HS-27A (cell line): ENCODE measurements around the gene KRT26.
"Not testable (repeated sequence)": the region's sequence is repeated elsewhere in the genome, so short reads cannot be mapped to it uniquely, and the experiment has no call there.

Experiments used
- DNase-seq: peaks from one replicate; pipeline ENCODE4 v3.0.0-alpha.2; 2012; ENCODE audit warnings: low read depth, missing footprints

KRT26 gene

DNA sequence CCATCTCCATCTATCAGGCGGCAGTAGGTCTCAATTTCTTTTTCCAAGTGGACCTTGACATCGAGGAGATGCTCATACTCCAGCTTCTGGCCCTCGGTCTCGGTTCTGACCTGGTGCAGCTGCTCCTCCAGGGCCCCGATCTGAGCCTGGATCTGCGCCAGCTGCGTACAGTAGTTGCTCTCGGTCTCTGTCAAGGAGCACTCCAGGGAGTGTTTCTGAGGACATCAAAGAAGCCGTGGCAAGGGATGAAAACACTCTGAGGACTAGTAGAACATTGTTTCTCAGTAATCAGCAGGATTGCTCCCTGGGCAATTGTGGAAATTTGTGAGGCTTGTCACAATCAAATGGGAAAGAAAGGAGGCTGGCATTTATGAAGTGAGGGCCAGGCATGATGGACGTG lies 21.8 kb upstream of the KRT26 start:
- no peak for DNase-seq

DNA sequence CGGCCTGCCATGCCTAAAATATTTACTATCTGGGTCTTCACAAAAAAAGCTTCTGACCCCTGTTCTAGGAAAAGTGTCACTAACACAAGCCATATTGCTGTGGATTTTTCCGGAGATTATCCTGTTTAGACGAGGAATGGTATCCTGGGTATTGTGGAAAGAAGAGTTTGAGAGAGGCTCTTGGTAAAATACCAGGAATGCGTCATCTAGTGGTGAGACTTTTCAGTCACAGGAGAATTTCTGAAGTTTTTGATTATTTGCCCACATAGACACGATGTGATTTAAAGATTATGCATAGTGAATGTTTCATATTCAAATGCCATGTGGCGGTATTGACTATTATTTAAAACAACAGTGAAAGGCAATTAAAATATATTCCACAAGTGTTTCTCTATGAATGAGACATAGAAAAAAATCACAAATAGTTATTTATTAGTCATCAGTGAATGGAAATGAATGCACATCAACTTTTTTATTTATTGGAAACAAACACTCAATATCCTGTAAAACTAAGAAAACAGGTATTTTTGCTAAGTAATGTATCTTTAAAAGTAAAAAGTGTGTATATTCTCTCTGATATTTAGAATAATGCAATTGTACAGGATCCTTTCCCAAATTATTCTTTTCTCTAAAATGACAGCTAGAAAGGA lies 19.9 kb upstream of the KRT26 start:
- DNase-seq, result no peak

DNA sequence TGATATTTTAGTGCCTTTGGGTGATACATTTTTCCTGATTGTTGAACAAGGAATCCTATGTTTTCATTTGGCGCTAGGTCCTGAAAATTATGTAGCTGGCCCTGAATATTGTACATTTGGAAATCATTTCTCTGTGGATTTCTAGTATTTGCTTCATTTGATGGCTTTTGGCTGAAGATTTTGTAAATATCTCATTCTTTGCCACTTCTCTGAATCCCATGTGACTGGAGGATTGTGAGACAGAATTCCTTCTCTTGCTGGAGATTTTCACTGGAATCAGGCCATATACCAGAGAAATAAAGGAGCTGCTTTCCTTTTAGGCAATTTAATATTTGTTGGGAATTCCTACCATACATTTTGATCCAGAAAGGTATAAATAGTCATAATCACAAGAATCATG lies 19.1 kb upstream of the KRT26 start:
- DNase-seq, result no peak

DNA sequence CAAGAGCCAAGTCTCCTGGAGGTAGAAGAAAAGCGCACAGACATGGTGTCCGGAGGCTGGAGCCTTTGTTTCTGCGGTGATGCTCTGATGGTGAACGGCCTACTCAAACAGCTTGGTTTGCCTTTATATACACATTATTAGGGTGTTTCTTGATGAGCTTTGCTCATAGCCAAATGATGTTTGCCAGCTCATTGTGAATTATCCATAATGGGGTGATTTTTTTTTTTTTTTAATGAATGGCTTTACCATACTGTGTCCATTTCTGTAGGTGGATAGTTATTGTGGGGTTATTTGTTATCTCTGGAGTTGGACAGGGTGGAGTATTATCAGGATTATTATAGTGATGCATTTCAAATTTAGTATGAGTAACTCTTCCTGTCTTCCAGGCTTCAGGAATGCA lies 10.4 kb upstream of the KRT26 start, which contains the start of gene KRT27:
TSS of gene KRT27 (minus strand) at position 101 of the 400 bp plus-strand sequence. CDS start at position 44, 57 bp downstream.
- DNase-seq, result no peak

DNA sequence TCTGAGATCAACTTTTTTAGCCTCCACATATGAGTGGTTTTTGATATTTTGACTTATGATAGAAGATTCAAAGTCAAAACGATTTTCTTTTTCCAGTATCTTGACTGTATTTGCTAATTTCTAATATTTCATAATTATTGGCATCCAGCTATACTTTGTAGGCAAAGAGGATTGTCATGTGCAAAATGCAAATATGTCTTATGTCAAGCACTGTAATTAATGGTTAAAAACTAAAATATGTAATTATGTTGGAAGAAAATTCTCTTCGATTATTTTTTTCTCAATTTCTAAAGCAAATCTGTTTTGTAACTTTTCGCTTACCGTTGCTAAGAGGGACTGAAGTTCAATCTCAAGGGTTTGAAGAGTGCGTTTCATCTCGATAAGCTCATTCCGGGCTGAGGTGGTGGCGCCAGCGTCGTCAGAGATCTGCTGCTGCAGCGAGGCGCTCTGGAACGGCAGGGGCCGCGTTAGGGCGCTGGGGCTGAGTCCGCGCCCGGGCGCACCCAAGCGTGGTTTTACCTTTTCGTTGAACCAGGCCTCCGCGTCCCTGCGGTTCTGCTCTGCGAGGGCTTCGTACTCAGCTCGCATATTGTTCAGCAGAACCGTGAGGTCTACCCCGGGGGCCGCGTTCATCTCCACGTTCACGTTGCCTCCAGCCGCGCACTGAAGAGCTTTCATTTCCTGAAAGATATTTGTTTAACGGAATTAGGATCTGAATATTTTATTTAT lies 7.3 kb upstream of the KRT26 start:
- DNase-seq, result no peak

DNA sequence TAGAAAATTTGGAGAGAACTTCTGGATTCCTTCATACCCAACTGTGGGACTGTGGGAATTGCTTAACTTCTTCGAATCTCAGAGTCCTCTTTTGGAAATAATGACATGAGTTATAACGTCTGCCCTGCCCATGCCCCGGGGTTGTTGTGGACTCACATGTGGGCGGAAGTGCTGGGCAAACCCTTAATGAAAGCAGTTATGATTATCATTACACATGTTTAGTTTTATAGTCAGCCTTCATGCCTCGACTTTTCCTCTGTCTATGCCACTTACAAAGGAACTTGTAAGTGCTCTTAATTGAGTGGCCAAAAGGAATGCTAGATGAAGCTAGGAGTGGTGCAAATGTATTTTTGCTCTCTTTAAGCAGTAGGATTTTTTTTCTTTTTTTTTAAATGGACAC lies 6.5 kb upstream of the KRT26 start:
- DNase-seq, result no peak

DNA sequence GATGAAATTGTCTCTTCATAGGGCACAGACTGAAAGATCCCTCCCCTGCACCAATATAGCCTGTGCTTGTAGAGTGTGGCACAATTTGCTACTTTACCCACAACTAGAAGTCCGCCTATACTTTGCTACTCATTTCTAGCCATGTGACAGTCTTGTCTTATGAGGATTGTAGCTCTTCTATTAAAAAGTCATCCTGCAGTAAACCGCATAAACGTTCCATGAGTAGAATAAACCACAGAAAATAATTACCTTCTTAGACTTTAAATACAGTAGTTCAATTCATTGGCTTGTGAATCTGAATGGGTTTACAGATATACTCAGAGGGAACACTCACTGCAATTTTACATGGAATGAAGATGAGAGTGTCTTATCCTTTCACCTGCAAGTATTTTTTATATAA lies 6.0 kb upstream of the KRT26 start:
- DNase-seq, result no peak

DNA sequence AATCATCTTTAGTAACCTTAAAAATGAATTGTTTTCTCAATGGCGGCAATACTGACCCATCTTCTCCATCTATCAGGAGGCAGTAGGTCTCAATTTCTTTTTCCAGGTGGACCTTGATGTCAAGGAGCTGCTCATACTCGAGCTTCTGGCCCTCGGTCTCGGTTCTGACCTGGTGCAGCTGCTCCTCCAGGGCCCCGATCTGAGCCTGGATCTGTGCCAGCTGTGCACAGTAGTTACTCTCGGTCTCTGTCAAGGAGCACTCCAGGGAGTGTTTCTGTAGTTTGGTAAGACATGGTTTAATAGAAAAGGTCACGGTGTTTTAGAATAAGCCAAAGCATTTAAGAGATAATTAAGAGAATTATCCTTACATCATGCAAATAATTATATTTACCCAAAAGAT lies 5.5 kb upstream of the KRT26 start:
- DNase-seq, result no peak

DNA sequence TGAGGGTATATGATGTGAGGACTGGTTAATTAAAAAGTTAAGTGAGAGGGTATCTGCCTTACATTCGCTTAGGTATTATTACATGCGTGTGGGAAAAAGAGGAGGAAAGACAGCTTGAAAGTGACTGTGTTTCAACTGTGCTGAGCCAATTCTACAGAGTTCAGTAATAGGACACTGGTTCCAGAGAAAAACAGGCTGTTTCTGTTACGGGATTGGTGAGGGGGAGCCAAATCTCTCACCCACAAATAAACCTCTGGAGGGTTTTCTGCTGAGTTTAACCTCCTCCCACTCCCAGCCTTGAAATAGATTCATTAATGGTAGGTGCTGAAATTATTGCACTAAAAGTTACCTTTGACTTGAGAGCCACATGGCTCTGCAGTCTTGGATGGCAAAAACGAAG lies 3.9 kb upstream of the KRT26 start:
- DNase-seq, result no peak

DNA sequence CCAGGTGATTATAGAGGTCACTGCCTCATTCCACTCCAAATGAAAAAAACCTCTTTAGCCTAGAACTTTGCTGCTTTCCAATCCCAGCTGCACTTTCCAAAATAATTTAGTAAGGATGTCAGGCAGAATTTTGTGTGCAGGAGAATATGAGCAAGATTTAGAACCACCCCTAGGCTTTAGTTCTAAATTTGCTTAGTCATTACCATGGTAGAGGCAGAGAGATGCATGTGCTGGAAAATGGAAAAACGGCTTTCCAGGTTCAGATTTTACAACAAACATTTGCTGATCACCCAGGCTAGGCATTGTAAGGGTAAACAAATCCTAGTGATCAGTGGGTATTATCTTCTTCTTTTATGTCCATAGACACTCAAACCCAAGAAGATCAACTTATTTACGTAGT lies 6.3 kb downstream of the KRT26 start:
- no peak for DNase-seq

DNA sequence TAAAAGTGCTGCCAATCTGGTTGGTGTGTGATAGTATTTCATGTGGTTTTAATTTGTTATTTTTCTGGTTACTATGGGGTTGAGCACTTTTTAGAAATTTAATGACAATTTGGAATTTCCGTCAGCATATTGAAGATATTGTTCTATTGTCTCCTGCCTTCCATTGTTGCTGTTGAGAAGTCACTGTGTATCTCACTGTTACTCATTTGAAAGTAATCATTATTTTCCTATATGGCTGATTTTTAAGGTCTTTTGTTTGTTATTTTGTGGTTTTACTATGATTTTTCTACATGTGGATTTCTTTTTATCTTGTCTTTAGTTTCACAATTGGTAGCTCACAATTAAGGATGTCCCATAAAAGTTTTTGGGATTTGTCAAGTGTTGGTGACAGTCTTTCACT lies 8.2 kb downstream of the KRT26 start:
- DNase-seq, result no peak

DNA sequence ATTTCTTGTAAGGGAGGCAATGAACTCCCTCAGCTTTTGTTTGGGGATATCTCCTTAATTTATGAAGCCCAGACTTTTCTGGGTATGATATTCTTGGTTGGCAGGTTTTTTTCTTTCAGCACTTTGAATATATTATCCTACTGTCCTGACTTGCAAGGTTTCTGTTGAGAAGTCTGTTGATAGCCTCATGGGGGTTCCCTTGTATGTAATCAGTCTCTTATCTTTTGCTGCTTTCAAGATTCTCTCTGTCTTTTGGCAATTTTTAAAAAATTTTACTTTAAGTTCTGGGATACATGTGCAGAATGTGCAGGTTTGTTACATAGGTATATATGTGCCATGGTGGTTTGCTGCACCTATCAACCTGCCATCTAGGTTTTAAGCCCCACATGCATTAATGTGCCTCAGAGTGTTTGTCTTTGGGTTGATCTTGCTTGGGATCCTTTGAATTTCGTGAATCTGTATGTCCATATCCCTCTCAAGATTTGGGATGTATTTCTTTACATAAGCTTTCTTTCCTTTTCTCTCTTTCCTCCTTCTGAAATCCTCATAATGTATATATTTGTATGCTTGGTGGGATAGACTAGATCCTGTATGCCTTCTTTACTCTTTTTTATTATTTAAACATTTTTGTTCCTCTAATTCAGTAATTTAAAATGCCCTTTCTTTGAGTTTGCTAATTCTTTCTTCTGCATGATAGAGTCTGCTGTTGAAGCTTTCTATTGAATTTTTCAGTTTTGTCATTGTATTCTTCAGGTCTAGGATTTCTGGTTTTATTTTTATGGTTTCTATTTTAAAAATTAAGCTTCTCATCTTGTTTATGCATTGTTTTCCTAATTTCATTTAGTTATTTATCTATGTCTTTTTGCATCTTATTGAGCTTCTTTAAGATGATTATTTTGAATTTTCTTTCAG lies 11.6 kb downstream of the KRT26 start:
- no peak for DNase-seq

DNA sequence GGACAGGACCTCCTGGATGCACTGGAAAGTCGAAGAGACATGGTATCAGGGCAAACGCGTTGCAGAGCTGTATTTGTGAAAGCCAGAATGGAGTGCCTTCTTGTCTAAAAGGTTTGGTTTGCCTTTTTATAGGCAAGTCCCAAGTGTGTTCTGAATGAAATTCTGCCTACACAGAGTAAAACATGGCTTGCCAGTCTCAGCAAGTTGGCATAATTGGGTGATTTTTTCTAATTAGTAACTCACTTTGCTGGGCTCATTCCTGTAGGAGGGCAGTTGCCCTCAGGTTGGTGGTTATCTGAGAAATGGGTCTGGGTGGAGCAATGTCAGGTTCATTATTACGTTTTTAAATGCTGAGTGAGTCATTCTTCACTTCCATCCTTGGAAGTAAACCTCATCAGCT lies 16.8 kb downstream of the KRT26 start, which contains the start of gene KRT25:
TSS of gene KRT25 (minus strand) at position 101 of the 400 bp plus-strand sequence. CDS start at position 41, 60 bp downstream.
- DNase-seq, result no peak

DNA sequence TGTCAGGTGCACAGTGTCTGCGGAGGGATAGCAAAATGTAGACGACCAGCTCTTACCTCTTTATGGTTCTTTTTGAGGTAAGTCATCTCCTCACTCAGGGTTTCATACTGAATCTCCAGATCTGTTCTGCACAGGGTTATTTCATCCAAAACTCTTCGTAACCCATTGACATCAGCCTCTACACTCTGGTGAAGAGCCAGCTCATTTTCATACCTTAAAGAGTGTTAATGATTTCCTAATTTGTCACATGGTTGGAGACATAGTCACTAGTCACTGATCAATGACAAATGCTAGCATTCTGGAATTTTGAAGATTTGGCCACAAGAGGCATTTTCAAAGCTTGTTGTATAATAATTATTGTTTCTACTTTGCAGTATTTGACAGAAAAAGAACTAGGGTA lies 18.2 kb downstream of the KRT26 start:
- no peak for DNase-seq

DNA sequence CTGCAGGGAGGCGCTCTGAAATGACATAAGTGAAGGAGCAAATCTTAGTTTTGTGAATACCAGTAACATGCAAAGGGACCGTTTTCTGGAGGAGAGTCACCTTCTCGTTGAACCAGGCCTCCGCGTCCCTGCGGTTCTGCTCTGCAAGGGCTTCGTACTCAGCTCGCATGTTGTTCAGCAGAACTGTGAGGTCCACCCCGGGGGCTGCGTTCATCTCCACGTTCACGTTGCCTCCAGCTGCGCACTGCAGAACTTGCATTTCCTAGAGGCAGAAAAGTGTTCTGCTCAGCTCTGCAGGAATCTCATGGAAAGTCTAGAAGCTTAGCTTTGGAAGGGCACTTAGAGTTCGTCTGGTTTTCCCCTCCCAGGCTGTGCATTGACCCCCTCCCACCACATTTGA lies 20.9 kb downstream of the KRT26 start:
- DNase-seq, result no peak

DNA sequence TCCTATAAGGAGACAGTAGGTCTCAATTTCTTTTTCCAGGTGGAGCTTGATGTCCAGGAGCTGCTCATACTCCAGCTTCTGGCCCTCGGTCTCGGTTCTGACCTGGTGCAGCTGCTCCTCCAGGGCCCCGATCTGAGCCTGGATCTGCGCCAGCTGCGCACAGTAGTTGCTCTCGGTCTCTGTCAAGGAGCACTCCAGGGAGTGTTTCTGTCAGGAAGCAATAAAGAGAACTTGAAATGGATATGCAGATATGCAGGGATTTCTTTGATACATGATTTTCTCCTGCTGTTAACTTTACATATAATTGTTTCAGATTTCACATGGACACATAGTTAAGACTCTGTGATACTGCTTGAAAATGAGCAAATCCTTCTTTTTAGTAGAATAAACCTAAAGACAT lies 21.6 kb downstream of the KRT26 start:
- DNase-seq, result no peak

DNA sequence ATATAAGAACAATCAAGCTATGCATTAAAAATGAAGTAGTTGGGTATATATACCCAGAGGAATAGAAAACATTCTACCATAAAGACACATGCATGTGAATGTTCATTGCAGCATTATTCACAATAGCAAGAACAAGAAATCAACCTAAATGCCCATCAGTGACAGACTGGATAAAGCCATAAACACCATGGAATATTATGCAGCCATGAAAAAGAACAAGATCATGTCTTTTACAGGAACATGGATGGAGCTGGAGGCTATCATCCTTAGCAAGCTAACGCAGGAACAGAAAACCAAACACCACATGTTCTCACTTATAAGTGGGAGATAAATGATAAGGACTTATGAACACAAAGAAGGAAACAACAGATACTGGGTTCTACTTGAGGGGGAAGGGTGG lies 23.3 kb downstream of the KRT26 start:
- DNase-seq, result not testable (repeated sequence)

DNA sequence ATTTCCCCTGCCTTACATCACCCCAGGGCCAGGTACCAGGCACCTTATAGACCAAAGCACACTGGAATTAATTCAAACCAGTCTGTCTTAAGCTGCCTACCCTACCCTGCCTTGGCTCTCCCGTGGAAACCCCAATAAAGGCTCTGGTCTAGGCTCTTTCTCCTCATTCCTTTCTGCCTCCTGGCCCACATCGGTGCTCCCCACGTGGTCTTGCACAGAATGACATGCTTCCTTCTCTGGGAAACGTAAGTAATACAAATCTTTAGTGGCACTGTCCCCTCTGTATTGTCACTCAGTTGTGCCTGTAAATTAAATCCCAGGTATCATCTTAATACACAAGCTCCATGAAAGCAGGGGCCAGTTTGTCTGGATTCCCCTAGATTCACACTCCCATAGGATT lies 33.4 kb downstream of the KRT26 start:
- no peak for DNase-seq

DNA sequence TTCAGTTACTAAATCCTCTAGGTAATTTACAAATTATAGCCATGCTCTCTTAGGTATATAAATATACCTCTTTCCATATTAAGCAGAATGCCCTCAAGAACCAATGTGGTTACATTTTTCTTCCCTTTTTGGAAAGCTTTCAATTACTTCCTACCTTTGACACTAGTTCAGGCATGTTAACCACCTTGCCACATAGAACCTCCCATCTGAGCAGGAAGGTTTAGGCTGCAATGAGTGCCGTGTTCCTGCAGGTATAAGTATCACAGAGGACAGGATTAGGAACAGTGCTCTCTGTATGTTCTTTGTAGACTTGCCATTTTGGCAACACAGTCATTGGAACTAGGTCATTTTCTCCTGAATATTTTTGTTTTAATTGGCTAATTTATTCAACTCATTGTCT lies 37.0 kb downstream of the KRT26 start:
- no peak for DNase-seq

DNA sequence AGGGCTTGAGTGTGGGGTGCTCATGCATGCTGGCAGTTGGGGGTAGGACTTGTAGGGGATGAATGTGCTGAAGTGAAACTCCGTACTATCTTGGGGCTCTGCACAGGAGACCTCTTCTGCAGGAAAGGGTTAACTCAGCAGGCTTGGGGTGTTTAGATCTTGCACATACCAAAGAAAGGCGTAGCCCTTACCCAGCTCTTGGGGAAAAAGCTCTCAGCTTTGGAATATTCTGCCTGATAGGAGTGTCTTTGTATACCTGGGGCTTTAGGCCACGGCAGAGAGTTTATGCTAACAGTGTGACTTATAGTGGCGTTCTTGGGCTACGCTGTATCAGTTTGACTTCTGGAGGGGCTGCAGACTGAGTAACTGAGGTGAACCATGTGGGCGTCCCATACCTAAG lies 38.0 kb downstream of the KRT26 start:
- no peak for DNase-seq

DNA sequence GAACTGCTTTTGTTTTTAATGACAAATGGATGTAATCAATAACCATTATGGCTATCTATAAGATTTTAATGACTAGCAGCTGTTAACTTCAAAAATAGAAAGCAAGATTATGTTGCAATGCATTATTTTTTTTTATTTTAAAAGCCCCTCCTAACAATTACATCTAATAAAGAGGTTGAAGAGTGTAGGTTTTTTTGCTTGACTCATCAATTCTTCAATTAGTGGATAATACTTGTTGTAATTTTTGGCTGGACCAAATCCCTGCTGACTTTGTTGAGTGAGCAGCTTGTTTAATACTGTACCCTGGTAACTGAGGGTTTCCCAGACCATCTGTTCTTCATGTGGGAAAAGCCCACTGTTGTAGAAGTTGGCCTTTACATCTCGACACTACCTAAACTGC lies 41.0 kb downstream of the KRT26 start:
- DNase-seq, result no peak

DNA sequence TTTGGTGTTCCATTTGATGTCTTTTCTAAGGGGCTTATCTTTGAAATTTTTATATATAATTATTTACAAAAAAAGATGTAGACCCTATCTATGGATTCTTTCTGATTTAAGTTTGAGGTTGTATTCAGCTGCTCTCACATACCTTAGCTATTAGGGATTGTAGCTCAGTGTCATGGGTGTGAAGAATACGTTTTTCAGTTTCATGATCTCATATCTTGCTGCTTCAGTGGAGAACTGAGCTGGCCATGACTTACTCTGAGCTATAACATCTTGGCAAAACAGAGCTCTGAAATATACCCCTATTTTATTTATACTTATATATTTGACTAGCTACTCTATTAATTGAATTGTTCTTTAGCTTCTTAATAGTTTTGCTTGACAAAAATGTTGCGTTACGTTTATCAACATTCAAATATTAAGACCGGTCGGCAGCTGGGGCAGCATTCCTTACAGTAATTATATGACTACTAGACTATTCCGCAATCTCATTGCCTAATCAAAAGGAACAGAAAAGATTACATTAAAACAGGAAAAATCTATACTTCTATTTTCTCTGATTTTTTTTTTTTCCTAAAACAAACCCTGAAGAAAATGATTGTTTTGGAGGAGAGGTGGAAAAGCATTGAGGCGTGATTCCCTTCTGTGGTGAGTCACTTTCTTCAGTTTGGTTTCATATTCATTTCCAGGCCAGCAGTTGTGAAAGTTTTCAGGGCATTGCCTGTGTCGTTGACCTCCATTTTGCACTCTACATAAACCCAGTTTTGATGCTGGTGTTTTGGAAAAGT lies 44.4 kb downstream of the KRT26 start:
- no peak for DNase-seq
